ENCODE data around the gene TEX101.

Gene TEX101

GRCh38 chr19:43423779-43424178 is 9.1 kb downstream of the TEX101 start (continued):
- TF ChIP-seq ZNF398 (tag by site-specific recombination; IDR thresholded peaks at IDR 0.05) (no peak), ZNF211 (tag by site-specific recombination; IDR thresholded peaks at IDR 0.05; ENCODE audit: low read depth) (no peak), ZNF555 (tag by site-specific recombination; conservative IDR thresholded peaks at IDR 0.05) (peak; percentile 66), ZNF560 (tag by site-specific recombination; IDR thresholded peaks at IDR 0.05; ENCODE audit: borderline replicate concordance) (0 out of 2 replicates have a peak, but pooled peaks have one; percentile 14), ZSCAN4 (tag by site-specific recombination; IDR thresholded peaks at IDR 0.05) (no peak), ZNF514 (tag by site-specific recombination; IDR thresholded peaks at IDR 0.05) (0 out of 2 replicates have a peak, but pooled peaks have one; percentile 33), ZNF354C (tag by site-specific recombination; IDR thresholded peaks at IDR 0.05; ENCODE audit: borderline replicate concordance, low read depth) (no peak), ZNF624 (tag by site-specific recombination; IDR thresholded peaks at IDR 0.05) (no peak), IKZF3 (tag by site-specific recombination; IDR thresholded peaks at IDR 0.05) (no peak), ZNF394 (tag by site-specific recombination; IDR thresholded peaks at IDR 0.05; ENCODE audit: borderline replicate concordance) (peak; percentile 83; the same call in 1 of the 2 replicates), ZNF23 (tag by site-specific recombination; IDR thresholded peaks at IDR 0.05; ENCODE audit: borderline replicate concordance) (no peak), RBAK (tag by site-specific recombination; IDR thresholded peaks at IDR 0.05) (no peak), ZNF18 (tag by site-specific recombination; IDR thresholded peaks at IDR 0.05) (no peak), GLIS2 (tag by site-specific recombination; IDR thresholded peaks at IDR 0.05) (no peak), KLF10 (tag by site-specific recombination; IDR thresholded peaks at IDR 0.05) (no peak), ZNF184 (tag by site-specific recombination; IDR thresholded peaks at IDR 0.05) (no peak), ZNF837 (tag by site-specific recombination; IDR thresholded peaks at IDR 0.05) (no peak), SP7 (tag by site-specific recombination; IDR thresholded peaks at IDR 0.05) (no peak), ZSCAN30 (tag by site-specific recombination; IDR thresholded peaks at IDR 0.05) (no peak), ZNF133 (tag by site-specific recombination; IDR thresholded peaks at IDR 0.05) (no peak), ZNF391 (tag by site-specific recombination; IDR thresholded peaks at IDR 0.05; ENCODE audit: borderline replicate concordance, low read depth) (no peak), ZBTB26 (tag by site-specific recombination; optimal IDR thresholded peaks at IDR 0.05) (no peak), ZNF530 (tag by site-specific recombination; IDR thresholded peaks at IDR 0.05; ENCODE audit: low read depth) (no peak), ZNF24 (tag by site-specific recombination; IDR thresholded peaks at IDR 0.05) (no peak), ZNF280C (tag by site-specific recombination; IDR thresholded peaks at IDR 0.05) (no peak), ZNF488 (tag by site-specific recombination; IDR thresholded peaks at IDR 0.05) (no peak), ZNF214 (tag by site-specific recombination; IDR thresholded peaks at IDR 0.05; ENCODE audit: borderline replicate concordance) (no peak), ZNF701 (tag by site-specific recombination; IDR thresholded peaks at IDR 0.05) (no peak), REPIN1 (tag by site-specific recombination; IDR thresholded peaks at IDR 0.05; ENCODE audit: low read depth) (no peak), ZNF10 (tag by site-specific recombination; IDR thresholded peaks at IDR 0.05) (no peak), ZNF202 (tag by site-specific recombination; IDR thresholded peaks at IDR 0.05; ENCODE audit: borderline replicate concordance) (no peak), ZNF350 (tag by site-specific recombination; IDR thresholded peaks at IDR 0.05) (no peak), ZNF140 (tag by site-specific recombination; IDR thresholded peaks at IDR 0.05) (peak; percentile 56; the same call in 1 of the 2 replicates)

Measured in HEK293 (cell line).